ENCODE results near the gene AK8.
A peak's percentile ranks its signal among the peaks of the same experiment; 100 is the strongest.
"Not testable (repeated sequence)": the region's sequence is repeated elsewhere in the genome, so short reads cannot be mapped to it uniquely, and the experiment has no call there.

Gene AK8

GRCh38 chr9:132740526-132741309, 137.4 kb downstream of the AK8 start:
- no peak for DNase-seq

GRCh38 chr9:132739710-132740310, 138.3 kb downstream of the AK8 start:
- DNase-seq = no peak

GRCh38 chr9:132733260-132733815, 144.7 kb downstream of the AK8 start:
- DNase-seq = no peak

GRCh38 chr9:132732326-132733259, 145.5 kb downstream of the AK8 start:
- DNase-seq = no peak

GRCh38 chr9:132731230-132731629, 146.9 kb downstream of the AK8 start:
- DNase-seq = no peak

GRCh38 chr9:132730054-132731033, 147.7 kb downstream of the AK8 start:
- DNase-seq = no peak

GRCh38 chr9:132729235-132729890, 148.7 kb downstream of the AK8 start:
- DNase-seq = no peak

- no peak for DNase-seq
Measured at GRCh38 chr9:132728497-132728896, 149.6 kb downstream of the AK8 start.

GRCh38 chr9:132728071-132728470, 150.0 kb downstream of the AK8 start:
- no peak for DNase-seq

GRCh38 chr9:132726576-132727130, 151.4 kb downstream of the AK8 start:
- DNase-seq = peak; percentile 12

- no peak for DNase-seq
Measured at GRCh38 chr9:132725306-132725705, 152.8 kb downstream of the AK8 start.

- no peak for DNase-seq
Measured at GRCh38 chr9:132723809-132724208, 154.3 kb downstream of the AK8 start.

GRCh38 chr9:132722564-132723065, 155.5 kb downstream of the AK8 start:
- DNase-seq = no peak

GRCh38 chr9:132721661-132722060, 156.4 kb downstream of the AK8 start:
- DNase-seq = no peak

GRCh38 chr9:132718381-132718928, 159.6 kb downstream of the AK8 start:
- not testable (repeated sequence) for DNase-seq

- DNase-seq = no peak
Measured at GRCh38 chr9:132717326-132717945, 160.6 kb downstream of the AK8 start.

- DNase-seq = no peak
Measured at GRCh38 chr9:132716007-132716406, 162.1 kb downstream of the AK8 start.

- DNase-seq = no peak
Measured at GRCh38 chr9:132712753-132713152, 165.3 kb downstream of the AK8 start.

- no peak for DNase-seq
Measured at GRCh38 chr9:132711846-132712245, 166.2 kb downstream of the AK8 start.

GRCh38 chr9:132711152-132711551, 166.9 kb downstream of the AK8 start:
- DNase-seq = not testable (repeated sequence)
